IPS DF 6.9 (cell line): ENCODE data around the gene TRIM15.

Experiments used
- DNase-seq: peaks from one replicate; pipeline ENCODE4 v3.0.0-alpha.2; 2013; ENCODE audit warnings: low read depth, low spot score
- H3K27ac ChIP-seq: one replicate; pipeline ENCODE4 v1.5.1; 2013; ENCODE audit warnings: low read length, control low read depth
- H3K27me3 ChIP-seq: 2 replicates; pipeline ENCODE4 v1.6.1; 2013; ENCODE audit warnings: mild to moderate bottlenecking, low read length; ENCODE audit not compliant: control insufficient read depth, insufficient read depth
- H3K36me3 ChIP-seq: 2 replicates; pipeline ENCODE4 v1.6.1; 2013; ENCODE audit warnings: low read length; ENCODE audit not compliant: control insufficient read depth, insufficient read depth
- H3K4me1 ChIP-seq: 2 replicates; pipeline ENCODE4 v1.6.1; 2013; ENCODE audit warnings: low read length; ENCODE audit not compliant: control insufficient read depth, insufficient read depth
- H3K4me3 ChIP-seq: 2 replicates; pipeline ENCODE4 v1.5.1; 2013; ENCODE audit warnings: mild to moderate bottlenecking, low read length
- H3K9me3 ChIP-seq: 2 replicates; pipeline ENCODE4 v1.6.1; 2013; ENCODE audit warnings: low read length, inconsistent platforms; ENCODE audit not compliant: control insufficient read depth, insufficient read depth
- WGBS: extraction: QIAGEN DNeasy Blood & Tissue Kit; methylation state at CpG from one replicate; pipeline ENCODE4 v1.1.7; 2013; ENCODE audit warnings: mixed read lengths, missing lambda C conversion rate; ENCODE audit not compliant: insufficient read length, insufficient coverage; 5-methylcytosine and 5-hydroxymethylcytosine counted together

Gene TRIM15

DNA sequence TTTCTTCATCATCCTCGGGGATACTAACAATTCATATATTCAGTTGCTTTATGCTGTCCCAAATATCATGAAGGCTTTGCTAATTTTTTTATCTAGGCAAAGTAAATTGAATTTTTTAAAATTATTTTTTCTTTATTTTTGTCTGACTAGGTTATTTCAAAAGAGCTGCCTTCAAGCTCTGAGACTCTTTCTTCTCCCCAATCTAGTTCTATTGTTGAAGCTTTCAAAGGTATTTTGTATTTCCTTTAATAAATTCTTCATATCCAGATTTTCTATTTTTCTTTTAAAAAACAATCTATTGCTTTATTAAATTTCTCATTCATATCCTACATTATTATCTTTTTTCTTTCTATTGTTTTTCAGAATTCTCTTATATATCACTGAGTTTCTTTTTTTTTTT lies 16.8 kb downstream of the TRIM15 start:
- DNase-seq: no peak
- H3K9me3 ChIP-seq: no peaks in the 10 kb centered on the region
- WGBS: no CpG with 5 or more reads among the region's 1 CpG
- H3K4me3 ChIP-seq: no peak overlapping the region
- no peaks in the 10 kb centered on the region for H3K4me1 ChIP-seq
- no peaks in the 10 kb centered on the region for H3K27me3 ChIP-seq
- no peaks in the 10 kb centered on the region for H3K36me3 ChIP-seq
- no peak overlapping the region for H3K27ac ChIP-seq

DNA sequence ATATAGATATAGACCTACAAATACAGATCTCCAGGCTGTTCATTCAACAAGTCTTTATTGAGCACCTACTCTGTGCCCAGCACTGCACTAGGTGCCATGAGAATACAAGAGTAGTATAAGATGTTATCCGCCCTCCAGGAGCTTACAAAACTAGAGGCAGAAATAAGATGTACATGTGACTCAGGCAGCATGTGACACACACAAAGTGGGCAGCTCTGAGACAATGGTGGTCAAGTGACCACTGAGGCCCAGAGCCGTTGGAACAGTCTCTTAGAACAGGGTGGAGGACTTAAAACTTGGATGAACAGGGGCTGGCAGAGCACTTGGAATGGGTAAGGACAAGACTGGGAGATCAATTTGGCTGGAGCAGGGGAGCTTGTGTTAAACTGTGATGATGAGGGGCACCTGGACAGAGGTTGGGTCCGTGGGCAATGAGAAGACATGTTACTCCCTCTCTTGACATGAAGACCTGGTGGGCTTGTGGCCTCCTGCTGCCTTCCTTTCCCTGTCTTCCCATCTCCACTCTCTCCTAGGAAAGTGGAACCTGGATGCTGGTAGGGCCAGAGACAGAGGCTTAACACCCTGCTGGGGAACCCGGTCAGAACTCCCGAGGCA lies 21.2 kb downstream of the TRIM15 start:
- Histone ChIP-seq H3K27ac (no peak overlapping the region), H3K27me3 (no peaks in the 10 kb centered on the region), H3K4me1 (no peaks in the 10 kb centered on the region), H3K4me3 (no peak overlapping the region), H3K36me3 (peaks cover 12% of the 10 kb centered on the region), H3K9me3 (no peaks in the 10 kb centered on the region)
- no CpG with 5 or more reads among the region's 5 CpGs for WGBS
- DNase-seq: no peak

GRCh38 chr6:30185846-30186484 lies 22.6 kb downstream of the TRIM15 start:
- H3K27ac ChIP-seq: no peak overlapping the region
- H3K27me3 ChIP-seq: no peaks in the 10 kb centered on the region
- H3K4me1 ChIP-seq: no peaks in the 10 kb centered on the region
- peaks cover 23% of the 10 kb centered on the region for H3K36me3 ChIP-seq
- WGBS: 100% methylated on average over 6 of the region's 20 CpGs
- no peak for DNase-seq
- no peaks in the 10 kb centered on the region for H3K9me3 ChIP-seq
- no peak overlapping the region for H3K4me3 ChIP-seq

DNA sequence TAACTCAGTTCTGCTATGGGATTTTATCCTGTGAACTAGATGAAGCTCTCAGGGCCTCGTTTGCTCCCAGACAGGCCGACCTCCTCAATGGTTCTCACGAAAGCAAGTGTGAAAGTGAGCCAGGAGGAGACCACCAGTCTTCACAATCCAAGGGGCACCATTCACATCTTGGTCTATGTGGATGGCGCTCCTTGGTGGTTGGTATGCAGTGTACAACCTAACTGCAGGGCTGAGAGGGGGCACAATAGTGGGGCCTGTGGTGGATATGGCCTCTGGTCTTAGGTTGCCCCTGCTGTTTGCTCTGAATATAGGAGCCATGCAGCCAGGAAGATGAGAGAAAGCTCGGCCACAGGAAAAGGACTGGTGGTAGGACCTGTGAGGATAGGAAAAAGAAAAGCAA lies 25.2 kb downstream of the TRIM15 start:
- no peak for DNase-seq
- H3K27me3 ChIP-seq: no peaks in the 10 kb centered on the region
- no peaks in the 10 kb centered on the region for H3K4me1 ChIP-seq
- no CpG with 5 or more reads among the region's 5 CpGs for WGBS
- H3K9me3 ChIP-seq: no peaks in the 10 kb centered on the region
- no peak overlapping the region for H3K27ac ChIP-seq
- no peak overlapping the region for H3K4me3 ChIP-seq
- peaks cover 25% of the 10 kb centered on the region for H3K36me3 ChIP-seq

DNA sequence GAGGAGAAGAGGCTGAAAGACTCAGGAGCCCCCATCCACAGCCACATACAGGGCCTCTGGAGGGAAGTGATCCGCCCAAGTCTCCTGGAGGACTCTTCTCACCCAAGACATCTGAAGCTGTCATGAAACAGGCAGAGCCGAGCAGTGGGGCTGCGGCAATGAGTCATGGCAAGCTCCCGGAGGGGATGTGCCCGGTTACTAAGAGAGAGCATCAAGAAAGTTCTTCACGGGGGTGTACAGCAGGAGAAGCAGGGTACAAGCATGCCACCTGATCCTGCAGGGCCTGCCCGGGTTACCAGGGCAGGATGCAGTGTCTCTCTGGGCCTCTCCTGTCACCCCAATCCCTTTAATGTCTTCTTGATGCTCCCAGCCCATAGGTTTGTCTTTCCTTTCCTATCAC lies 28.7 kb downstream of the TRIM15 start:
- no peaks in the 10 kb centered on the region for H3K9me3 ChIP-seq
- no peak overlapping the region for H3K4me3 ChIP-seq
- H3K4me1 ChIP-seq: no peaks in the 10 kb centered on the region
- no CpG with 5 or more reads among the region's 7 CpGs for WGBS
- DNase-seq: no peak
- no peaks in the 10 kb centered on the region for H3K27me3 ChIP-seq
- no peak overlapping the region for H3K27ac ChIP-seq
- H3K36me3 ChIP-seq: peaks cover 19% of the 10 kb centered on the region

GRCh38 chr6:30194797-30195690 lies 31.7 kb downstream of the TRIM15 start:
- Histone ChIP-seq H3K4me1 (no peaks in the 10 kb centered on the region), H3K27me3 (no peaks in the 10 kb centered on the region), H3K36me3 (peaks cover 25% of the 10 kb centered on the region), H3K4me3 (no peak overlapping the region), H3K9me3 (no peaks in the 10 kb centered on the region), H3K27ac (no peak overlapping the region)
- no peak for DNase-seq
- WGBS: no CpG with 5 or more reads among the region's 8 CpGs

GRCh38 chr6:30195951-30196350 lies 32.6 kb downstream of the TRIM15 start:
- WGBS: no CpG with 5 or more reads among the region's 1 CpG
- Histone ChIP-seq H3K4me1 (no peaks in the 10 kb centered on the region), H3K4me3 (no peak overlapping the region), H3K9me3 (no peaks in the 10 kb centered on the region), H3K27me3 (no peaks in the 10 kb centered on the region), H3K36me3 (peaks cover 19% of the 10 kb centered on the region), H3K27ac (no peak overlapping the region)
- no peak for DNase-seq

GRCh38 chr6:30196376-30196775 lies 33.0 kb downstream of the TRIM15 start:
- no CpG with 5 or more reads among the region's 12 CpGs for WGBS
- peaks cover 19% of the 10 kb centered on the region for H3K36me3 ChIP-seq

DNA sequence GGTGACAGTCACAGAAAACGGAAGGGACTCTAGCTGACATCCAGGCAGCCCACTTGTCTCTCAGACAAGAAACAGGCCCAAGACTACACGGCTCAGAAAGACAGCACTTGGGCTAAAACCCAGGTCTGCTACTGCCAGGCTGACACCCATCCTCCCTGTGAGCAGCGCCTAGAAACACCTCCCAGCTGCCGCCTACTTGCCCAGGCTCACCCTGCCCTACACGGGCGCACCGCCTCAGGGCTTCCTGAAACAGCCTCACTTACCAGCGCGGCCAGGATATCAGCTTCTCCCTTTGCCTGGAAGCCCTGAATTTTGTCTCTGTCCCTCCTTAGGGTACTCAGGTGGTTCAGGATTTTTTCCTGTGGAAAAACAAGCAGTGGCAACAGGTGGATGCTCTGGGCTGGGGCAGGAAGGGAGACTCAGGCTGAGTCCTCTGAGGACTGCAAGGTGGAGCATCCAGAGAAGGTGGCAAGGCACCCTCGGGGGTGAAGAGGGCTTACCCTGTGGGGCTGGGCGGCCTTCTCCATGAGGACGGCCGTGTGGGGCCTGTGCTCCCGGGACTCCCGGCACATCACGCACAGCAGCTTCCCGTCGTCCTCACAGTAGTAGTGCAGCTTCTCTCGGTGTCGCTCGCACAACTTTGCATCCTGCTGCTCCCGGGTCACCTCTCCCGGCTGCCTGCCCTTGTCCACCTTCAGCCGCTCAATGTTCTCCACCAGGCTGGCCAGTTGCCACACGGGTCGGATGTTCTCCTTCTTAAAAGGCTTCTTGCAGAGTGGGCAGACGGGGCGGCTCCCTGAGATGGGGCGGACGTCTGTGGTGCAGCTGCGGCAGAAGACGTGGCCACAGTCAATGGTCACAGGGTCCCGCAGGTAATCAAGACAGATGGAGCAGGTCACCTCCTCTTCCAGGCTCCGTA lies 35.1 kb downstream of the TRIM15 start:
- H3K27ac ChIP-seq: no peak overlapping the region
- H3K9me3 ChIP-seq: no peaks in the 10 kb centered on the region
- H3K4me3 ChIP-seq: no peak overlapping the region
- no peaks in the 10 kb centered on the region for H3K4me1 ChIP-seq
- DNase-seq: no peak
- peaks cover 16% of the 10 kb centered on the region for H3K36me3 ChIP-seq
- no peaks in the 10 kb centered on the region for H3K27me3 ChIP-seq
- WGBS: no CpG with 5 or more reads among the region's 34 CpGs

More at GRCh38 chr6:30196376-30196775, 33.0 kb downstream of the TRIM15 start:
- Histone ChIP-seq H3K4me1 (no peaks in the 10 kb centered on the region), H3K27me3 (no peaks in the 10 kb centered on the region), H3K27ac (no peak overlapping the region), H3K9me3 (no peaks in the 10 kb centered on the region), H3K4me3 (no peak overlapping the region)
- no peak for DNase-seq
